Endodermal cell (in vitro differentiated cells): ENCODE data around the gene USO1. TPM values are rescaled to one million over a fixed set of nuclear protein-coding genes. Genes with fewer than 3 reads are reported as not detected.

Source experiments
- DNase-seq: peaks from one replicate; pipeline ENCODE4 v3.0.0-alpha.2; 2017
- H3K27ac ChIP-seq: 2 replicates; pipeline ENCODE4 v1.5.1; 2013; ENCODE audit warnings: mild to moderate bottlenecking, low read depth, low read length, moderate library complexity
- H3K27me3 ChIP-seq: 2 replicates; pipeline ENCODE4 v1.6.1; 2013; ENCODE audit warnings: mild to moderate bottlenecking, low read length, moderate library complexity; ENCODE audit not compliant: insufficient read depth, control insufficient read depth, poor library complexity, severe bottlenecking
- H3K36me3 ChIP-seq: 2 replicates; pipeline ENCODE4 v1.7.0; 2013; ENCODE audit warnings: mild to moderate bottlenecking, low read length, moderate library complexity; ENCODE audit not compliant: control insufficient read depth, insufficient read depth
- H3K4me1 ChIP-seq: one replicate; pipeline ENCODE4 v1.7.0; 2013; ENCODE audit warnings: low read length; ENCODE audit not compliant: control insufficient read depth, insufficient read depth
- H3K4me3 ChIP-seq: 2 replicates; pipeline ENCODE4 v1.5.1; 2013; ENCODE audit warnings: mild to moderate bottlenecking, low read length, moderate library complexity
- H3K9ac ChIP-seq: 2 replicates; pipeline ENCODE4 v1.6.1; 2013; ENCODE audit warnings: mild to moderate bottlenecking, low read length, moderate library complexity; ENCODE audit not compliant: poor library complexity, severe bottlenecking; ENCODE audit errors: extremely low read depth
- H3K9me3 ChIP-seq: 2 replicates; pipeline ENCODE4 v1.6.1; 2013; ENCODE audit warnings: mild to moderate bottlenecking, low read length, moderate library complexity; ENCODE audit not compliant: control insufficient read depth
- H3K27ac Mint-ChIP-seq: 2 replicates; pipeline ENCODE4 v1.8.0; 2020; ENCODE audit warnings: mixed read lengths
- H3K27me3 Mint-ChIP-seq: 2 replicates; pipeline ENCODE4 v1.8.0; 2021; ENCODE audit warnings: mild to moderate bottlenecking, mixed read lengths; ENCODE audit not compliant: insufficient read depth
- H3K36me3 Mint-ChIP-seq: 2 replicates; pipeline ENCODE4 v1.8.0; 2020; ENCODE audit warnings: low read depth, mixed read lengths
- H3K4me1 Mint-ChIP-seq: 2 replicates; pipeline ENCODE4 v1.8.0; 2020; ENCODE audit warnings: mixed read lengths
- H3K4me3 Mint-ChIP-seq: 2 replicates; pipeline ENCODE4 v1.8.0; 2020; ENCODE audit warnings: mild to moderate bottlenecking, moderate library complexity, mixed read lengths
- H3K9me3 Mint-ChIP-seq: 2 replicates; pipeline ENCODE4 v1.8.0; 2020; ENCODE audit warnings: mild to moderate bottlenecking, mixed read lengths
- CTCF ChIP-seq: fragments of 200-600 bp; sonication (generic); conservative IDR thresholded peaks from 2 replicates; pipeline ENCODE4 v1.5.0; 2021; ENCODE audit warnings: antibody characterized with exemption, mild to moderate bottlenecking
- WGBS, 2 experiments: methylation state at CpG; one replicate each; pipeline versions ENCODE4 v1.1.5 to v1.1.7; 2013; ENCODE audit warnings: missing lambda C conversion rate in 2 of 2, mixed read lengths in 1 of 2; ENCODE audit not compliant: insufficient coverage in 1 of 2, insufficient read length in 1 of 2; 5-methylcytosine and 5-hydroxymethylcytosine counted together
- total RNA-seq, 2 donors: library from RNA; stranded (reverse); fragmentation: NEBNext Ultra II Directional in 1 of 2; extraction: Animal tissue kit (Norgen Biotek cat#: 25700) in 1 of 2; gene quantifications; 2 replicates in 1 of 2; 3 replicates in 1 of 2; pipeline ENCODE4 v1.2.1, GENCODE V29; 2021

Gene USO1
- total RNA-seq, 2 donors from 2014 or later: 74.5 to 75.1 TPM

GRCh38 chr4:75678965-75679364 lies 45.4 kb upstream of the USO1 start:
- DNase-seq: no peak
- Mint-ChIP-seq H3K27me3 (no peaks in the 10 kb centered on the region), H3K9me3 (no peaks in the 10 kb centered on the region), H3K4me1 (peaks cover 4% of the 10 kb centered on the region), H3K27ac (no peak overlapping the region), H3K4me3 (no peak overlapping the region), H3K36me3 (peaks cover 5% of the 10 kb centered on the region)
- Histone ChIP-seq H3K4me3 (no peak overlapping the region), H3K9ac (no peak overlapping the region), H3K36me3 (peaks cover 5% of the 10 kb centered on the region), H3K27ac (no peak overlapping the region), H3K27me3 (no peaks in the 10 kb centered on the region), H3K4me1 (no peaks in the 10 kb centered on the region), H3K9me3 (no peaks in the 10 kb centered on the region)
- TF ChIP-seq CTCF: no peak

- H3K4me1 Mint-ChIP-seq: no peaks in the 10 kb centered on the region
- TF ChIP-seq CTCF: no peak
- H3K27me3 Mint-ChIP-seq: no peaks in the 10 kb centered on the region
- peaks cover 5% of the 10 kb centered on the region for H3K36me3 Mint-ChIP-seq
- WGBS, 2 experiments: 95 to 100% methylated on average over 2 to 3 of the region's 3 CpGs
- Histone ChIP-seq H3K27ac (no peak overlapping the region), H3K36me3 (peaks cover 5% of the 10 kb centered on the region), H3K9ac (no peak overlapping the region), H3K4me1 (no peaks in the 10 kb centered on the region), H3K27me3 (no peaks in the 10 kb centered on the region), H3K4me3 (no peak overlapping the region), H3K9me3 (no peaks in the 10 kb centered on the region)
- DNase-seq: no peak
- no peak overlapping the region for H3K27ac Mint-ChIP-seq
- H3K9me3 Mint-ChIP-seq: no peaks in the 10 kb centered on the region
- H3K4me3 Mint-ChIP-seq: no peak overlapping the region
Measured at GRCh38 chr4:75679876-75680575, 44.4 kb upstream of the USO1 start.

- Mint-ChIP-seq H3K36me3 (peaks cover 18% of the 10 kb centered on the region), H3K27ac (peak overlapping the region; percentile 37), H3K27me3 (no peaks in the 10 kb centered on the region), H3K9me3 (peaks cover 7% of the 10 kb centered on the region), H3K4me3 (no peak overlapping the region), H3K4me1 (no peaks in the 10 kb centered on the region)
- H3K9me3 ChIP-seq: peaks cover 6% of the 10 kb centered on the region
- DNase-seq: no peak
- H3K4me3 ChIP-seq: no peak overlapping the region
- no peak overlapping the region for H3K27ac ChIP-seq
- 96 to 100% methylated on average over 2 to 6 of the region's 6 CpGs for WGBS, 2 experiments
- no peak for TF ChIP-seq CTCF
- no peak overlapping the region for H3K9ac ChIP-seq
- no peaks in the 10 kb centered on the region for H3K4me1 ChIP-seq
- no peaks in the 10 kb centered on the region for H3K27me3 ChIP-seq
- peaks cover 3% of the 10 kb centered on the region for H3K36me3 ChIP-seq
Measured at GRCh38 chr4:75683482-75684155, 40.8 kb upstream of the USO1 start.
